HL-60 (cell line): ENCODE measurements around the gene GLRA1.

ENCODE experiments used
- CTCF ChIP-seq: IDR thresholded peaks from one replicate; pipeline ENCODE4 v1.5.1; 2011; ENCODE audit warnings: low read length, control low read depth, inconsistent platforms; ENCODE audit not compliant: insufficient read depth
- POLR2AphosphoS5 ChIP-seq: IDR thresholded peaks from 2 replicates; pipeline ENCODE4 v1.6.1; 2012; ENCODE audit warnings: low read depth
- REST ChIP-seq: IDR thresholded peaks from 2 replicates; pipeline ENCODE4 v1.6.1; 2012; ENCODE audit warnings: low read depth; ENCODE audit not compliant: insufficient replicate concordance

- TF ChIP-seq CTCF (no peak), REST (no peak), POLR2AphosphoS5 (no peak)
Observed at GRCh38 chr5:151886546-151887275, 37.9 kb downstream of the GLRA1 start.
